Measurements from ENCODE around the gene CGNL1. TPM values are rescaled to one million over a fixed set of nuclear protein-coding genes. Genes with fewer than 3 reads are reported as not detected.

The CGNL1 gene
- total RNA-seq, 1 donor, result 0.90 TPM

DNA sequence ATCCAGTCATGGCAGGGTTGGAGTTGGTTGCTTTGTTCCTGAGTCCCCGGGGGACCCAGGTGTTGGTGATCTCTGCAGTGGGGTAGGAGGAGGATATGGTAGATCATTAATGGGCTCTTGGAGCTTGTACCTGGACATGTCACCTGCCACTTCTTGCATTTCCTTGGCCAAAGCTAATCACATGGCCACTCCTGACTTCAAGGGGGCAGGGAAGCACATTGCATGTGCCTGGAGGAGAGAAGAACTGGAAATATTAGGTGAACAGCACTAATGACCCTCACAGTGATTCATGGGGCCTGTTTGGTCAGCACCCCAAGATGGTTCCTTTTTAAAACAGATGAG, 128.3 kb downstream of the CGNL1 start:
- TF ChIP-seq, protein P1, sequence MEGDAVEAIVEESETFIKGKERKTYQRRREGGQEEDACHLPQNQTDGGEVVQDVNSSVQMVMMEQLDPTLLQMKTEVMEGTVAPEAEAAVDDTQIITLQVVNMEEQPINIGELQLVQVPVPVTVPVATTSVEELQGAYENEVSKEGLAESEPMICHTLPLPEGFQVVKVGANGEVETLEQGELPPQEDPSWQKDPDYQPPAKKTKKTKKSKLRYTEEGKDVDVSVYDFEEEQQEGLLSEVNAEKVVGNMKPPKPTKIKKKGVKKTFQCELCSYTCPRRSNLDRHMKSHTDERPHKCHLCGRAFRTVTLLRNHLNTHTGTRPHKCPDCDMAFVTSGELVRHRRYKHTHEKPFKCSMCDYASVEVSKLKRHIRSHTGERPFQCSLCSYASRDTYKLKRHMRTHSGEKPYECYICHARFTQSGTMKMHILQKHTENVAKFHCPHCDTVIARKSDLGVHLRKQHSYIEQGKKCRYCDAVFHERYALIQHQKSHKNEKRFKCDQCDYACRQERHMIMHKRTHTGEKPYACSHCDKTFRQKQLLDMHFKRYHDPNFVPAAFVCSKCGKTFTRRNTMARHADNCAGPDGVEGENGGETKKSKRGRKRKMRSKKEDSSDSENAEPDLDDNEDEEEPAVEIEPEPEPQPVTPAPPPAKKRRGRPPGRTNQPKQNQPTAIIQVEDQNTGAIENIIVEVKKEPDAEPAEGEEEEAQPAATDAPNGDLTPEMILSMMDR (IDR thresholded peaks at IDR 0.05; ENCODE audit: insufficient read depth, low read length), result no peak
- DNase-seq (ENCODE audit: low read depth), result no peak
- no peak overlapping the region for H3K4me3 ChIP-seq (ENCODE audit: low read depth, low read length)

DNA sequence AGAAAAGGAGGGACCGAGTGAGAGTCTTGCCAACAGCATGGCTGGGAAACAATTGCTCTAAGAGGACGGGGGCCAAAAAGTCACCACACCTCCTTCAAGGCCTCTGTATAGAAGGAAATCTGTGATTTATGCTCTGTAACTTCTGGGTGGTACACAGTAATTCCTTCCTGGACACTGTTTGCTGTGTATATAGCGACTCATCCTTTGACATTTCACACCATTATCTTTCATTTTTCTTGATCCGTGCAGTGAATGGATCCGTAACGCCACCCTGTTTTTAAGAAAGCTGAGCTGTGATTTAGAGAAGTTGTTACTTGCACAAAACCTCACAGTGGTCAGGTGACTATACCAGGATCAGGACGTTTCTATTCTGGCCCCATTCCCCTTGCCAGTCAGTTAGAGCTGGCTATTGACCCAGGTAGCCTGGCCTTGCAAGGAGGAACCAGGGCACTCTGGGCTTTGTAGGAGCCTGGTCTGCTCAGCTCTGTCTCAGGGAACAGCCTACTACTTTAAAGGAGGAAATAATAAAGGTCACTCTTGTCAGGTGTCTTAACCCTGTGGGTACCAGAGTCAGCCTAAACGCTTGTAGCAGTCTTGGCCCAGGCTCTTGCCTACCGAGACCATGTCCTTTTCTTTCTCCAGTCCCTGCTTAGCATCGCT, 128.9 kb downstream of the CGNL1 start:
- peak; percentile 61 for DNase-seq (ENCODE audit: low read depth)
- TF ChIP-seq, protein P1 (IDR thresholded peaks at IDR 0.05; ENCODE audit: insufficient read depth, low read length), result no peak

DNA sequence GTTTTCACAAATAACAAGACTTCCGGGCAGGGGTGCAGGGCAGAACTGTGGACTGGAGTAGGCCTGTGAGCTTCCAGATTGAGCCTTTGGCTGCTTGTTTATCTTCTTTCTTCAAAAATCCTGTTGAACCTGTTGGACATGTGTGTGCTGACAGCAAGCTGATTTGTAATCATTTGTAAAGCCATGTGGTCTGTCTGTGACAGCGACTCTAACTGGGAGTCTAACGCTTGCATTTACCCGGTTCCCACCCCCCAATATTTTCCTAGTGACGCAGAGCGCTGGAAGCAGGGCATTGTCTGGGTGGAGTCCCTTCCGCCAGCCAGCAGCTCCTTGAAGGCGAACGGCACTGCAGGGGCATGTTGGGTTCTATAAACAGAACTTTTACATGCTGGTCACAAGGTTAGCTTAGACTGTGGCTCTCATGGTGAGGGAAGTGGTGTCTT, 129.7 kb downstream of the CGNL1 start:
- TF ChIP-seq, protein P1 (IDR thresholded peaks at IDR 0.05; ENCODE audit: insufficient read depth, low read length), result no peak
- DNase-seq (ENCODE audit: low read depth), result peak; percentile 76
- no peak overlapping the region for H3K4me3 ChIP-seq (ENCODE audit: low read depth, low read length)

More for the DNA sequence above, 128.9 kb downstream of the CGNL1 start:
- no peak overlapping the region for H3K4me3 ChIP-seq (ENCODE audit: low read depth, low read length)

DNA sequence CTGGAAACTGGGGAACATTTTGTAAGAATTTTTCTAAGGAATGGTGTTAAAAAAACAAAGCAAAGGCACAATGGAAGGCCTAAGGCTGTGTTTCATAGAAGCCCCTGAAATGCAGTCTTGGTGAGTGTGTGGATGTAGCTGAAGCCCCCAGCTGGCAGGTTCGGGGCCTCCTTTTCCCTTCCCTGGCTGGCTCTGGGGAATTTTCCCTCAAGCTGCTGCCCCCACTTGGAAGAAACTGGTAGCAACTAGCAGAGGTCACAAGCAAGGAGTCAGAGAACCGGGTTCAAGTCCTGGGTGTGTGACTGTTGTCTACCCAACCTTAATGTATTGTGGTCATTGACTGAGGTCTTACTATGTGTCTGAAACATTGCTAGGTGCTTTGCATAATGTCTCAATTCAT, 130.1 kb downstream of the CGNL1 start:
- TF ChIP-seq, protein P1 (IDR thresholded peaks at IDR 0.05; ENCODE audit: insufficient read depth, low read length), result peak; percentile 9
- no peak for DNase-seq (ENCODE audit: low read depth)
- H3K4me3 ChIP-seq (ENCODE audit: low read depth, low read length), result no peak overlapping the region

DNA sequence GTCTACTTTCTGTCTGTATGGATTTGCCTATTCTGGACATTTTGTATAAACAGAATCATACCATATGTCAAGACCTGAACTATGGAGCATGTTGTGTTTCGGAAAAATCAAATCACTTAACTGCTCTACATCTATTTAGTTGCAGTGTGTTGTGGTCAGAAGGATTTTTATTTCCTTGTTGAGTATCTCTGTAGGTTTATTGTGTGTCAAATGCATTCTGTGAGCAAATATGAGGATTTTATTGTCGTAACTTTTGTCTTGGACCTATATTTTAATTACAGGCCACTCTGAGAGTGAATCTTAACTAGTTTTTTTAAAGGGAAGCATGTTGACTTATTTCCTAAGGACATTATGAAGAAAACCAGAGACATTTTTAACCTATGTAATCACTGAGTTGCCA, 130.8 kb downstream of the CGNL1 start:
- no peak for DNase-seq (ENCODE audit: low read depth)
- TF ChIP-seq, protein P1 (IDR thresholded peaks at IDR 0.05; ENCODE audit: insufficient read depth, low read length), result no peak
- no peak overlapping the region for H3K4me3 ChIP-seq (ENCODE audit: low read depth, low read length)

DNA sequence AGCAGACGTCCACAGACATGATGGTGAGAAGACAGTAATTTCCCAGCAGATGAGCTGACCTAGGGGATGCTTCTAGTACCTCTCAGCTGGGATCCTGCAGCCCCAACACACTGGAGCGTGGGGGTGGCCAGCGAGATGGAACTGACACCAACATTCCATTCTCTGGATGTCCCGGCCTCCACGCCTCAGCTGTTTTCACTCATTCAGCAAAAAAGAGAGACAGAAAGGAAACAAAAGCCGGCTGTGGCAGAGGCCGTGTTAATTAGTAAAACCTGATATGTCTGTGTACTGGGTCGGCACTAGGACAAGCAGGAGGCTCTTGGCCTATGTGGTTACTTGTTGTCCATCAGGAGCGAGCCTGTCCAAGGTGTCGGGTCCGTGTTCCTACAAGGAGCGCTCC, 132.8 kb downstream of the CGNL1 start:
- TF ChIP-seq, protein P1 (IDR thresholded peaks at IDR 0.05; ENCODE audit: insufficient read depth, low read length), result no peak
- DNase-seq (ENCODE audit: low read depth), result no peak

DNA sequence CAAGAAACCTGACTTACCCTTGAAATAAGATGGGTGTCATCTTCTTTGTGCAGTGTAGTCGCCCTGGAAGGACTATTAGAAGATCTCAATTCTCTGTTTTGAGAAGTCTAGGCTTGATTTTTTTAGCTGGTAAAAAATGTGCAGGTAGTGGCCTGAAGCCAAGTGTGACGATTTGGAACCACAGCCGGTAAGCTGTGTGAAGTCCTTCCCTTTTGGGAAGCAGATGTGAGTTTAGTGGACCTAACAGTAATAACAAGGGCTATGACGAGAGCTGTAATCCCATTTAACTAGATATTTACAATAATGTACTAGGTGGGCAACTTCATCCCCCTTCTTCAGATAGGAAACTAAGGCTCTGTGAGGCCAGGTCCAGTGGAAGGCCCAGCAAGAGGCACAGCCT, 133.7 kb downstream of the CGNL1 start:
- TF ChIP-seq, protein P1 (IDR thresholded peaks at IDR 0.05; ENCODE audit: insufficient read depth, low read length), result no peak
- H3K4me3 ChIP-seq (ENCODE audit: low read depth, low read length), result no peak overlapping the region
- DNase-seq (ENCODE audit: low read depth), result no peak

More for the DNA sequence above, 132.8 kb downstream of the CGNL1 start:
- no peak overlapping the region for H3K4me3 ChIP-seq (ENCODE audit: low read depth, low read length)

Data from fibroblast of the aortic adventitia (primary cell).